ENCODE measurements around the gene RAB15.

- TF ChIP-seq CTCF (IDR thresholded peaks at IDR 0.05; ENCODE audit: poor library complexity) (no peak), EZH2 (IDR thresholded peaks at IDR 0.05; ENCODE audit: borderline replicate concordance) (no peak)
Measured at GRCh38 chr14:64915029-64915424, 57.1 kb downstream of the RAB15 start.

All from hepatocyte (in vitro differentiated cells).